ENCODE measurements around the gene EYS.

Gene EYS

GRCh38 chr6:63789699-63790098 lies 1917.3 kb downstream of the EYS start:
- Histone ChIP-seq H3K4me1 (ENCODE audit: control extremely low read depth in 1 of 4, control insufficient read depth in 4 of 4, insufficient read depth in 4 of 4, low read length in 3 of 4) (no peaks in the 10 kb centered on the region), H3K27me3 (replicated peaks in 2 of 5; ENCODE audit: control insufficient read depth in 4 of 5, insufficient read depth in 5 of 5, low read length in 4 of 5) (no peaks in the 10 kb centered on the region), H3K4me3 (ENCODE audit: control insufficient read depth in 1 of 7, extremely low read depth in 1 of 7, insufficient read depth in 4 of 7, low read depth in 2 of 7, low read length in 6 of 7) (no peak overlapping the region), H3K36me3 (ENCODE audit: control insufficient read depth in 4 of 4, insufficient read depth in 4 of 4, low read length in 3 of 4) (no peaks in the 10 kb centered on the region), H3K27ac (ENCODE audit: insufficient read depth in 1 of 2, low read depth in 1 of 2, low read length in 2 of 2, poor library complexity in 1 of 2, severe bottlenecking in 2 of 2) (no peak overlapping the region), H3K9me3 (ENCODE audit: control extremely low read depth in 1 of 5, control insufficient read depth in 4 of 5, insufficient read depth in 2 of 5, low read depth in 1 of 5, low read length in 4 of 5) (no peaks in the 10 kb centered on the region)
- WGBS (ENCODE audit: insufficient coverage): 80% methylated on average over 3 of the region's 3 CpGs
- no peak for DNase-seq
- POLR2A ChIA-PET: no interaction called here
- CTCF ChIA-PET: no interaction called here

DNA sequence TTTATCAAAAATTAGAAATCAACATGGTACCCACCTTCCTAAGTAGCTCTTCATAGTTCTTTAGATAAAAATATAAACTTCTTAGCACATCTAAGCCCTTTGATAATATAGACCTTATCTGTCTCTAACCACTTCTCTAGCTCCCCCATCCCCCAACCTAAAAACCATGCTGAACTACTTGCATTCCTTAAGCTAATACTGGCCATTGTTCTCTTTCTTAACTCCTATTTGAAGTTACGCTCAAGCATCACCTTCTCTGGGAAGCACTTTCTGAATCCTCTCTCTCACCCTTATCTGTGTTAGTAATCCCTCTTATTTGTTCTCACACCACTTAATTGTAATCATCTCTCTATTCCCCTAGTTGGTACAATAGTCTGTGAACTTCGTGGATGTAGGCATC lies 1918.5 kb downstream of the EYS start:
- H3K27ac ChIP-seq (ENCODE audit: insufficient read depth in 1 of 2, low read depth in 1 of 2, low read length in 2 of 2, poor library complexity in 1 of 2, severe bottlenecking in 2 of 2): no peak overlapping the region
- no peaks in the 10 kb centered on the region for H3K27me3 ChIP-seq (replicated peaks in 2 of 5; ENCODE audit: control insufficient read depth in 4 of 5, insufficient read depth in 5 of 5, low read length in 4 of 5)
- H3K36me3 ChIP-seq (ENCODE audit: control insufficient read depth in 4 of 4, insufficient read depth in 4 of 4, low read length in 3 of 4): no peaks in the 10 kb centered on the region
- H3K4me3 ChIP-seq (ENCODE audit: control insufficient read depth in 1 of 7, extremely low read depth in 1 of 7, insufficient read depth in 4 of 7, low read depth in 2 of 7, low read length in 6 of 7): no peak overlapping the region
- no peaks in the 10 kb centered on the region for H3K4me1 ChIP-seq (ENCODE audit: control extremely low read depth in 1 of 4, control insufficient read depth in 4 of 4, insufficient read depth in 4 of 4, low read length in 3 of 4)
- H3K9me3 ChIP-seq (ENCODE audit: control extremely low read depth in 1 of 5, control insufficient read depth in 4 of 5, insufficient read depth in 2 of 5, low read depth in 1 of 5, low read length in 4 of 5): no peaks in the 10 kb centered on the region
- POLR2A ChIA-PET: no interaction called here
- DNase-seq: no peak
- 100% methylated on average over 1 of the region's 2 CpGs for WGBS (ENCODE audit: insufficient coverage)
- CTCF ChIA-PET: interaction anchor here (1.2 kb wide), 1 partner anchor 14 kb away, joined by 3 read pairs; no protein-coding TSS in a partner anchor

- Histone ChIP-seq H3K36me3 (ENCODE audit: control insufficient read depth in 4 of 4, insufficient read depth in 4 of 4, low read length in 3 of 4) (no peaks in the 10 kb centered on the region), H3K27ac (ENCODE audit: insufficient read depth in 1 of 2, low read depth in 1 of 2, low read length in 2 of 2, poor library complexity in 1 of 2, severe bottlenecking in 2 of 2) (no peak overlapping the region), H3K9me3 (ENCODE audit: control extremely low read depth in 1 of 5, control insufficient read depth in 4 of 5, insufficient read depth in 2 of 5, low read depth in 1 of 5, low read length in 4 of 5) (no peaks in the 10 kb centered on the region), H3K4me1 (ENCODE audit: control extremely low read depth in 1 of 4, control insufficient read depth in 4 of 4, insufficient read depth in 4 of 4, low read length in 3 of 4) (no peaks in the 10 kb centered on the region), H3K27me3 (replicated peaks in 2 of 5; ENCODE audit: control insufficient read depth in 4 of 5, insufficient read depth in 5 of 5, low read length in 4 of 5) (no peaks in the 10 kb centered on the region), H3K4me3 (ENCODE audit: control insufficient read depth in 1 of 7, extremely low read depth in 1 of 7, insufficient read depth in 4 of 7, low read depth in 2 of 7, low read length in 6 of 7) (no peak overlapping the region)
- POLR2A ChIA-PET: no interaction called here
- CTCF ChIA-PET: no interaction called here
- 100% methylated on average over 1 of the region's 1 CpG for WGBS (ENCODE audit: insufficient coverage)
- DNase-seq: no peak
Observed at GRCh38 chr6:63787021-63787420, 1920.0 kb downstream of the EYS start.

GRCh38 chr6:63785006-63785405 lies 1922.0 kb downstream of the EYS start:
- CTCF ChIA-PET: no interaction called here
- WGBS (ENCODE audit: insufficient coverage): no CpG with 5 or more reads among the region's 1 CpG
- no peaks in the 10 kb centered on the region for H3K27me3 ChIP-seq (replicated peaks in 2 of 5; ENCODE audit: control insufficient read depth in 4 of 5, insufficient read depth in 5 of 5, low read length in 4 of 5)

GRCh38 chr6:63783096-63783495 lies 1923.9 kb downstream of the EYS start:
- H3K4me1 ChIP-seq (ENCODE audit: control extremely low read depth in 1 of 4, control insufficient read depth in 4 of 4, insufficient read depth in 4 of 4, low read length in 3 of 4): no peaks in the 10 kb centered on the region
- no peak for DNase-seq
- no CpG with 5 or more reads among the region's 1 CpG for WGBS (ENCODE audit: insufficient coverage)
- no peak overlapping the region for H3K4me3 ChIP-seq (ENCODE audit: control insufficient read depth in 1 of 7, extremely low read depth in 1 of 7, insufficient read depth in 4 of 7, low read depth in 2 of 7, low read length in 6 of 7)
- CTCF ChIA-PET: interaction anchor here (1.2 kb wide), 1 partner anchor 19 kb away, joined by 4 read pairs; no protein-coding TSS in a partner anchor
- no peaks in the 10 kb centered on the region for H3K36me3 ChIP-seq (ENCODE audit: control insufficient read depth in 4 of 4, insufficient read depth in 4 of 4, low read length in 3 of 4)
- H3K27me3 ChIP-seq (replicated peaks in 2 of 5; ENCODE audit: control insufficient read depth in 4 of 5, insufficient read depth in 5 of 5, low read length in 4 of 5): no peaks in the 10 kb centered on the region
- H3K27ac ChIP-seq (ENCODE audit: insufficient read depth in 1 of 2, low read depth in 1 of 2, low read length in 2 of 2, poor library complexity in 1 of 2, severe bottlenecking in 2 of 2): no peak overlapping the region
- H3K9me3 ChIP-seq (ENCODE audit: control extremely low read depth in 1 of 5, control insufficient read depth in 4 of 5, insufficient read depth in 2 of 5, low read depth in 1 of 5, low read length in 4 of 5): no peaks in the 10 kb centered on the region
- POLR2A ChIA-PET: no interaction called here

More at GRCh38 chr6:63785006-63785405, 1922.0 kb downstream of the EYS start:
- H3K9me3 ChIP-seq (ENCODE audit: control extremely low read depth in 1 of 5, control insufficient read depth in 4 of 5, insufficient read depth in 2 of 5, low read depth in 1 of 5, low read length in 4 of 5): no peaks in the 10 kb centered on the region
- no peak overlapping the region for H3K4me3 ChIP-seq (ENCODE audit: control insufficient read depth in 1 of 7, extremely low read depth in 1 of 7, insufficient read depth in 4 of 7, low read depth in 2 of 7, low read length in 6 of 7)
- POLR2A ChIA-PET: no interaction called here
- no peak for DNase-seq
- H3K27ac ChIP-seq (ENCODE audit: insufficient read depth in 1 of 2, low read depth in 1 of 2, low read length in 2 of 2, poor library complexity in 1 of 2, severe bottlenecking in 2 of 2): no peak overlapping the region
- no peaks in the 10 kb centered on the region for H3K36me3 ChIP-seq (ENCODE audit: control insufficient read depth in 4 of 4, insufficient read depth in 4 of 4, low read length in 3 of 4)
- no peaks in the 10 kb centered on the region for H3K4me1 ChIP-seq (ENCODE audit: control extremely low read depth in 1 of 4, control insufficient read depth in 4 of 4, insufficient read depth in 4 of 4, low read length in 3 of 4)

GRCh38 chr6:63774961-63775360 lies 1932.1 kb downstream of the EYS start:
- ChIA-PET CTCF (interaction anchor here (0.7 kb wide), 1 partner anchor 47 kb away, joined by 3 read pairs; no protein-coding TSS in a partner anchor), POLR2A (no interaction called here)
- WGBS (ENCODE audit: insufficient coverage): no CpG with 5 or more reads among the region's 1 CpG
- no peaks in the 10 kb centered on the region for H3K4me1 ChIP-seq (ENCODE audit: control extremely low read depth in 1 of 4, control insufficient read depth in 4 of 4, insufficient read depth in 4 of 4, low read length in 3 of 4)
- no peak for DNase-seq
- H3K27me3 ChIP-seq (replicated peaks in 2 of 5; ENCODE audit: control insufficient read depth in 4 of 5, insufficient read depth in 5 of 5, low read length in 4 of 5): no peaks in the 10 kb centered on the region
- no peak overlapping the region for H3K4me3 ChIP-seq (ENCODE audit: control insufficient read depth in 1 of 7, extremely low read depth in 1 of 7, insufficient read depth in 4 of 7, low read depth in 2 of 7, low read length in 6 of 7)
- no peak overlapping the region for H3K27ac ChIP-seq (ENCODE audit: insufficient read depth in 1 of 2, low read depth in 1 of 2, low read length in 2 of 2, poor library complexity in 1 of 2, severe bottlenecking in 2 of 2)
- H3K9me3 ChIP-seq (ENCODE audit: control extremely low read depth in 1 of 5, control insufficient read depth in 4 of 5, insufficient read depth in 2 of 5, low read depth in 1 of 5, low read length in 4 of 5): no peaks in the 10 kb centered on the region
- H3K36me3 ChIP-seq (ENCODE audit: control insufficient read depth in 4 of 4, insufficient read depth in 4 of 4, low read length in 3 of 4): no peaks in the 10 kb centered on the region

- Histone ChIP-seq H3K4me1 (ENCODE audit: control extremely low read depth in 1 of 4, control insufficient read depth in 4 of 4, insufficient read depth in 4 of 4, low read length in 3 of 4) (no peaks in the 10 kb centered on the region), H3K36me3 (ENCODE audit: control insufficient read depth in 4 of 4, insufficient read depth in 4 of 4, low read length in 3 of 4) (no peaks in the 10 kb centered on the region), H3K4me3 (ENCODE audit: control insufficient read depth in 1 of 7, extremely low read depth in 1 of 7, insufficient read depth in 4 of 7, low read depth in 2 of 7, low read length in 6 of 7) (no peak overlapping the region), H3K27ac (ENCODE audit: insufficient read depth in 1 of 2, low read depth in 1 of 2, low read length in 2 of 2, poor library complexity in 1 of 2, severe bottlenecking in 2 of 2) (no peak overlapping the region), H3K9me3 (ENCODE audit: control extremely low read depth in 1 of 5, control insufficient read depth in 4 of 5, insufficient read depth in 2 of 5, low read depth in 1 of 5, low read length in 4 of 5) (no peaks in the 10 kb centered on the region), H3K27me3 (replicated peaks in 2 of 5; ENCODE audit: control insufficient read depth in 4 of 5, insufficient read depth in 5 of 5, low read length in 4 of 5) (no peaks in the 10 kb centered on the region)
- POLR2A ChIA-PET: interaction anchor here (0.6 kb wide), 1 partner anchor 11 kb away, joined by 3 read pairs; no protein-coding TSS in a partner anchor
- WGBS (ENCODE audit: insufficient coverage): 96% methylated on average over 2 of the region's 2 CpGs
- CTCF ChIA-PET: no interaction called here
- DNase-seq: no peak
Observed at GRCh38 chr6:63773200-63773599, 1933.8 kb downstream of the EYS start.
